ENCODE measurements around the gene PPEF2.
A peak's percentile ranks its signal among the peaks of the same experiment; 100 is the strongest.
"Not testable (repeated sequence)": the region's sequence is repeated elsewhere in the genome, so short reads cannot be mapped to it uniquely, and the experiment has no call there.

PPEF2 gene

DNA sequence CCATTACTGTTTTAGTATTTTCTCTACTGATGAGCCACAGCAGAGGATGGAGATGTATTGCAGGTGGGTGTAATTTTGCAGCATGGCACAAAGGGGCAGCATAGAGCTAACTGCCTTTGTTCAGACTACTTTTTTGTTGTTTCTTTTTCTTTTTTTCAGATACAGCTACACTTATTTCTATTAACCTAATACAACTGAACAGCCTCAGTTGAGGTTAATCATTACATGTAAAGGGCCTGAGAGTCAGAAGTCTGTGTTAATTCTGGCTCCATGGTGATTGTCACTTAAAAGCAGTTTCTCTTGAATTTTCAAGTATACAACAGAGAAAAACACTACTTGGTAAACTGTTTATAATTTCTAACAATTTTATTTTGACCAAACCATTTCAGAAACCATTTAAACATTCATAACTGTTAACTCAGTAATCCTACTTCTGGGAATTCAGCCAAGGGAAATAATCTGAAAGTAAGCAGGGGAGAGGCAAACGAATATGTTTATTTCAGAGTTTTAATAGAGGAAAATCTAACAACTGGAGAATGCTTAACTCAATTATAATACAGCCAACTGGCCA, 13.9 kb upstream of the PPEF2 start:
- TF ChIP-seq, protein P1, sequence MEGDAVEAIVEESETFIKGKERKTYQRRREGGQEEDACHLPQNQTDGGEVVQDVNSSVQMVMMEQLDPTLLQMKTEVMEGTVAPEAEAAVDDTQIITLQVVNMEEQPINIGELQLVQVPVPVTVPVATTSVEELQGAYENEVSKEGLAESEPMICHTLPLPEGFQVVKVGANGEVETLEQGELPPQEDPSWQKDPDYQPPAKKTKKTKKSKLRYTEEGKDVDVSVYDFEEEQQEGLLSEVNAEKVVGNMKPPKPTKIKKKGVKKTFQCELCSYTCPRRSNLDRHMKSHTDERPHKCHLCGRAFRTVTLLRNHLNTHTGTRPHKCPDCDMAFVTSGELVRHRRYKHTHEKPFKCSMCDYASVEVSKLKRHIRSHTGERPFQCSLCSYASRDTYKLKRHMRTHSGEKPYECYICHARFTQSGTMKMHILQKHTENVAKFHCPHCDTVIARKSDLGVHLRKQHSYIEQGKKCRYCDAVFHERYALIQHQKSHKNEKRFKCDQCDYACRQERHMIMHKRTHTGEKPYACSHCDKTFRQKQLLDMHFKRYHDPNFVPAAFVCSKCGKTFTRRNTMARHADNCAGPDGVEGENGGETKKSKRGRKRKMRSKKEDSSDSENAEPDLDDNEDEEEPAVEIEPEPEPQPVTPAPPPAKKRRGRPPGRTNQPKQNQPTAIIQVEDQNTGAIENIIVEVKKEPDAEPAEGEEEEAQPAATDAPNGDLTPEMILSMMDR (IDR thresholded peaks at IDR 0.05; ENCODE audit: borderline replicate concordance, control extremely low read depth, extremely low read depth, insufficient read depth, missing control alignments) = peak; percentile 72
- DNase-seq (ENCODE audit: low spot score) = peak; percentile 66
- in situ Hi-C loops (cut with MboI; ENCODE audit: low sequenced_read_pairs, unreplicated experiment) = no loop called here

DNA sequence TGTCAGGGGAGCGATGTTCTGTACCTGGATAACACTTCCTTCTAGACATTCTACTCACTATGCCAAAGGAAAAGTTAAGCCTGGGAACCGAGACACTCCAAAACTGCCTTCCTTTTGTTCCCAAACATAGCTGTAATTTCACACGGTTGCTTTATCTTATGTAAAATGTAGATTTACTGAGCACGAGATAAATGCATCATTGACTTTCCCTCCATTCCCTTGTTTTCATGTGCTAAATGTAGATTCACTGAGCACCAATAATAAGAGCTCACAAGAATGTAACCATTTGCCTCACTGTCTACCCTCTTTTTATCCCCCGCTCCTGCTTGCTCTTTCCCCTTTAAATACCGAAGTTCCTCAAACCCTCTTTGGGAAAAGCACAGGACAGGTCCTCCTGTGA, 10.7 kb upstream of the PPEF2 start:
- in situ Hi-C loops (cut with MboI; ENCODE audit: low sequenced_read_pairs, unreplicated experiment) = no loop called here
- no peak for DNase-seq (ENCODE audit: low spot score)
- TF ChIP-seq, protein P1 (IDR thresholded peaks at IDR 0.05; ENCODE audit: borderline replicate concordance, control extremely low read depth, extremely low read depth, insufficient read depth, missing control alignments) = no peak

DNA sequence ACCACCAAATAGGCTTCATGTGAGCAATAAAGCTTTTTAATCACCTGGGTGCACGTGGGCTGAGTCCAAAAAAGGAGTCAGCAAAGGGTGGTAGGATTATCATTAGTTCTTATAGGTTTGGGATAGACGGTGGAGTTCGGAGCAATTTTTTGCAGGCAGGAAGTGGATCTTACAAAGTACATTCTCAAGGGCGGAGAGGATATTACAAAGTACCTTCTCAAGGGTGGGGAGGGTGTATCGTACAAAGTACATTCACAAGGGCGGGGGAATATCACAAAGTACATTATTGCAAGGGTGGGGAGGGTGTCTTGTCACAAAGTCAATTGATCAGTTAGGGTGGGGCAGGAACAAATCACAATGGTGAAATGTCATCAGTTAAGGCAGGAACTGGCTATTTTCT, 8.6 kb upstream of the PPEF2 start:
- in situ Hi-C loops (cut with MboI; ENCODE audit: low sequenced_read_pairs, unreplicated experiment); DNase-seq (ENCODE audit: low spot score): not testable (repeated sequence)

DNA sequence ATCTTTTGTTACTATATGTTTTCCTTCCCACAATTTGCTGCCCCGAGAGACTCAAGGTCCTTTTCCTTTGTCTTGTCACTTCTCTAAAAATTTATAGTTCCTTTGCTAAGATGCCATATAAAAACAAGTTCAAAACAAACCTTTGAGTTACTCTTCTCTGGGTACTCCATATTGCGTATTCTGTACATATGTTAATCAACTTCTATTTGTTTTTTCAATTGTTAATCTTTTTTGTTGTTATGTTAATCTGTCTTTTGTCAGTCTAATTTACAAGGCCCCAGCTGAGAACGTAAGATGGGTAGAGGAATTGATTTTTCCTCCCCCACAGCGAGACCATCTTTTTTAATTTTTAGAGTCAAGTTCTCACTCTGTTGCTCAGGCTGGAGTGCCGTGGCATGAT, 7.2 kb upstream of the PPEF2 start:
- TF ChIP-seq, protein P1 (IDR thresholded peaks at IDR 0.05; ENCODE audit: borderline replicate concordance, control extremely low read depth, extremely low read depth, insufficient read depth, missing control alignments) = no peak
- no peak for DNase-seq (ENCODE audit: low spot score)
- in situ Hi-C loops (cut with MboI; ENCODE audit: low sequenced_read_pairs, unreplicated experiment) = loop anchor here (10.0 kb wide), 1 partner anchor 155 kb away; no protein-coding TSS in a partner anchor

DNA sequence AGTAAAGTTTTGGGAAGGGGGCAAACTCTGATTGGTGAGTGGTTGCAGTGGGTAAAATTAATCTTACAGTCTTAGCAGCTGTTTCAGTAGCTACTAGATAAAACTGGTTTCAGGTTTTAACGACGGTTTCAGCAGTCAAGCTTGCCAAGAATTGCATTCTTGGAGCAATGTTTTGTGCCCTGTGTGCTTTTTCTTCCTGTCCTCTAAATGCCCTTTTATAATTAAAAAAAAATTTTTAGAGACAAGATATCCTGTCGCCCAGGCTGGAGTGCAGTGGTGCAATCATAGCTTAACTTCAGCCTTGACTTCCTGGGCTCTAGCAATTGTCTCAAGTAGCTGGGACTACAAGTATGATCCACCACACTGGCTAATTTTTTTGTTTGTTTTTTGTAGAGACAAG, 6.3 kb upstream of the PPEF2 start:
- in situ Hi-C loops (cut with MboI; ENCODE audit: low sequenced_read_pairs, unreplicated experiment) = loop anchor here (10.0 kb wide), 1 partner anchor 156 kb away; no protein-coding TSS in a partner anchor
- DNase-seq (ENCODE audit: low spot score) = no peak
- TF ChIP-seq, protein P1 (IDR thresholded peaks at IDR 0.05; ENCODE audit: borderline replicate concordance, control extremely low read depth, extremely low read depth, insufficient read depth, missing control alignments) = no peak

DNA sequence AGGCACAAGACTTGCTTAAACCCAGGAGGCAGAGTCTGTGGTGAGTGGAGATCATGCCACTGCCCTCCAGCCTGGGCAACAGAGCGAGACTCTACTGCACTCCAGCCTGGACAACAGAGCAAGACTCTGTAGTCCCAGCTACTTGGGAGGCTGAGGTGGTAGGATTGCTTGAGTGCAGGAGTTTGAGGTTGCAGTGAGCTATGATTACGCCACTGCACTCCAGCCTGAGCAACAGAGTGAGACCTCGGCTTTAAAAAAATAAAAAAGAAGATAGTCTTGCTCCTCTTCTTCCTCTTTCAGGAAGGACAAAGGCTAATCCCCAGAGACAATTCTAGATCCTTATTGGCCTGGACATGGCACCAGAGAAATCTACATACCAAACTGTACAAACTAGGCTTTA, 5.7 kb upstream of the PPEF2 start:
- in situ Hi-C loops (cut with MboI; ENCODE audit: low sequenced_read_pairs, unreplicated experiment) = loop anchor here (10.0 kb wide), 1 partner anchor 157 kb away; no protein-coding TSS in a partner anchor
- TF ChIP-seq, protein P1 (IDR thresholded peaks at IDR 0.05; ENCODE audit: borderline replicate concordance, control extremely low read depth, extremely low read depth, insufficient read depth, missing control alignments) = no peak
- DNase-seq (ENCODE audit: low spot score) = no peak

DNA sequence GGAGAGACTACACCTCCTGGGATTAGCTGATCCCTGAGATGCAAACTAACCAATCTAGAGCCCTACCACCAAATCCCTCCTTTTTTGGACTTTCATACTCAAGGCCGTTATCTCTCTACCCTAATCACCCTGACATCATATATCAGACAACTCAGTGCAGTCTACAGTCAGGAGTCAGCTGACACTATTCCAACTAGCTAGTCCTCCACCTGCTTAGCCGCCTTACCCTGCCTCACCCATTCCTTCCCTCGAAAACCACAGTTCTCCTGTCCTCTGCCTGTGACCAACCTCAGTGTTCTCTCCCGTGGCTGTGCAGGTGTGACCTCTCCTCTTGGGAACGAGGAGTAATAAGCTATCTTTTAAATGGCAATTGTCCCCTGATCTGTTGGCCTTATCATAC, 1.8 kb upstream of the PPEF2 start:
- TF ChIP-seq, protein P1 (IDR thresholded peaks at IDR 0.05; ENCODE audit: borderline replicate concordance, control extremely low read depth, extremely low read depth, insufficient read depth, missing control alignments) = no peak
- in situ Hi-C loops (cut with MboI; ENCODE audit: low sequenced_read_pairs, unreplicated experiment) = loop anchor here (10.0 kb wide), 1 partner anchor 161 kb away; no protein-coding TSS in a partner anchor

More for the DNA sequence above, 1.8 kb upstream of the PPEF2 start:
- DNase-seq (ENCODE audit: low spot score) = no peak

Measured in GM13976 (cell line).